ENCODE results near the gene VTN.

Gene VTN

DNA sequence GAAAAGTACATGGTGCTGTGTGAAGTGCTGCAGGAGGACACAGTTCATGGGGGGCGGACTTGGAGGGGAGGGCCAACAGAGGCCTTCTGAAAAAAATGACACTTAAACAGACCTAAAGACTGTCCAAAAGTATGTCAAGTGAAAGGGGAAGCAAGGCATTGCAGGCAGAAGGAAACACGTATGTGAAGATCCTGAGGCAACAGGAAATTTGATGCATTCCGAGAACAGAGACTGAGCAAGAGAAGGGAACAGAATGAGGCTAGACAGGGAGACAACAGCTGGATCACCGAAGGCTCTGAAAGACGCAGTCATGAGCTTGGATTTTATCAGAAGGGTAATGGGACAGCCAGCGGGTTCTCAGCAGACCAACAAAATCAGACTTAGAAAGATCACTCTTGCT is 35.9 kb downstream of the VTN start:
- DNase-seq (ENCODE audit: low read depth) = peak; percentile 52
- H3K4me3 ChIP-seq (replicated peaks; ENCODE audit: low read depth, low read length) = peak overlapping the region; percentile 97
- TF ChIP-seq, protein P1, sequence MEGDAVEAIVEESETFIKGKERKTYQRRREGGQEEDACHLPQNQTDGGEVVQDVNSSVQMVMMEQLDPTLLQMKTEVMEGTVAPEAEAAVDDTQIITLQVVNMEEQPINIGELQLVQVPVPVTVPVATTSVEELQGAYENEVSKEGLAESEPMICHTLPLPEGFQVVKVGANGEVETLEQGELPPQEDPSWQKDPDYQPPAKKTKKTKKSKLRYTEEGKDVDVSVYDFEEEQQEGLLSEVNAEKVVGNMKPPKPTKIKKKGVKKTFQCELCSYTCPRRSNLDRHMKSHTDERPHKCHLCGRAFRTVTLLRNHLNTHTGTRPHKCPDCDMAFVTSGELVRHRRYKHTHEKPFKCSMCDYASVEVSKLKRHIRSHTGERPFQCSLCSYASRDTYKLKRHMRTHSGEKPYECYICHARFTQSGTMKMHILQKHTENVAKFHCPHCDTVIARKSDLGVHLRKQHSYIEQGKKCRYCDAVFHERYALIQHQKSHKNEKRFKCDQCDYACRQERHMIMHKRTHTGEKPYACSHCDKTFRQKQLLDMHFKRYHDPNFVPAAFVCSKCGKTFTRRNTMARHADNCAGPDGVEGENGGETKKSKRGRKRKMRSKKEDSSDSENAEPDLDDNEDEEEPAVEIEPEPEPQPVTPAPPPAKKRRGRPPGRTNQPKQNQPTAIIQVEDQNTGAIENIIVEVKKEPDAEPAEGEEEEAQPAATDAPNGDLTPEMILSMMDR (IDR thresholded peaks at IDR 0.05; ENCODE audit: low read length, missing control alignments) = no peak

GRCh38 chr17:28333083-28333746 is 36.9 kb downstream of the VTN start:
- H3K4me3 ChIP-seq (replicated peaks; ENCODE audit: low read depth, low read length) = no peak overlapping the region
- DNase-seq (ENCODE audit: low read depth) = no peak
- TF ChIP-seq, protein P1 (IDR thresholded peaks at IDR 0.05; ENCODE audit: low read length, missing control alignments) = no peak

DNA sequence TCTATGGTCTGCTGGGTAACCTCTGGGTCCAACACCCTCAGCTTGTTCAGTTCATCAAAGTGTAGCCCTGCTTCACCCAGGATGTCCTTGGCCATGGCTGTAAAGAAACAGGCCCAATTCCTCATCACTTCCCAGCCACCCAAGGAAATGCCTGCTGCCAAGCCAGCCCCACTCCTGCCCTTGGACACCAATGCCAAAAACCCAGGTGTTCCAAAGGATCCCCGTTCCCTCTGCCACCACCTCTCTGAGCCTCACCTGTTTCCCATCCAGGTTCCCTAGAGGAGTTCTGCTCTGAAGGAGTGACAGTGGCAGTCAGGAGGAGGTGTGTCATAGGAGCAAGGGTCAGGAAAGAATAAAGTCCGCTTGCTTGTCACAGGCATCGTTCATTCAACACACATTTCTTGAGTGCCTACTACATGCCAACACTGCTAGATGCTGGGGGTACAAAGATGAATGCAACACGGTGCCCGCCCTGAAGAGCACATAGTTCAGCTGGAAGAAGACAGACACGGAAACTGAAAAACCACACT is 38.2 kb downstream of the VTN start:
- no peak for DNase-seq (ENCODE audit: low read depth)

DNA sequence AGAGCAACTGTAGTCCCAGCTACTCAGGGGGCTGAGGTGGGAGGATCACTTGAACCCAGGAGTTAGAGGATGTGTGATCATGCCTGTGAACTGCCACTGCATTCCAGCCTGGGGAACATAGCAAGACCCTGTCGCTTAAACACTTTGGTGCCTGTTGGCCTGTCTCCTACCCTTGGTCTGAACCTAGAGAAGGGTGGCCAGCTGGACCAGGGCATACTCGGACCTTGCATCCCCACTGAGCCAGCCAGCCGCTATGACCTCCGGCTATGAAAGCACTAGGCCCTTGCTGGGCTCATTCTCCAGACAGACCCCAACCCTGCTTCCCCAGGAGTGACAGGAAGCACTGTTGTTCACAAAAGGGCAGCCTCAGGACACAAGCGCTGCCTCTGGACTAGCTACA is 39.4 kb downstream of the VTN start:
- TF ChIP-seq, protein P1 (IDR thresholded peaks at IDR 0.05; ENCODE audit: low read length, missing control alignments) = no peak
- no peak for DNase-seq (ENCODE audit: low read depth)

More for the DNA sequence above, 38.2 kb downstream of the VTN start:
- no peak overlapping the region for H3K4me3 ChIP-seq (replicated peaks; ENCODE audit: low read depth, low read length)
- TF ChIP-seq, protein P1 (IDR thresholded peaks at IDR 0.05; ENCODE audit: low read length, missing control alignments) = no peak

DNA sequence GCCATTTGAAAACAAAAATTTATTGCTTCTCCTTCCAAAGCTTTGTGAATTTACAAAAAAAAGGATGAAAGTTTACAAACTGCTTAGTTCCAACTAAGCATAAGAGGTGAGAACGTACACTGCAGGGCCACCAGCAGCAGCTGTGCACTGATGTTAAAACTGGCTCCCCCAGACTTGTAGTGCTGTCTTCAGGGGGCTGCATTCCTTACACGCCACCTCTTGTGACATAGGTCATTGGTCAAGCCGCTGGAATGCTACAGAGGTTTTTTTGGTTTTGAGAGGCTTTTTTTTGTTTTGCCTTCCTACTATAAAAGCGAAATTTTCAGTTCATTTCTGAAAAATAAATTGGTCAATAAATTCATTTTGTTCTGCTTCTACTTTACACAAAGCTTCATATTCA is 41.8 kb downstream of the VTN start:
- peak; percentile 34 for DNase-seq (ENCODE audit: low read depth)
- TF ChIP-seq, protein P1 (IDR thresholded peaks at IDR 0.05; ENCODE audit: low read length, missing control alignments) = no peak

More for the DNA sequence above, 39.4 kb downstream of the VTN start:
- H3K4me3 ChIP-seq (replicated peaks; ENCODE audit: low read depth, low read length) = no peak overlapping the region

DNA sequence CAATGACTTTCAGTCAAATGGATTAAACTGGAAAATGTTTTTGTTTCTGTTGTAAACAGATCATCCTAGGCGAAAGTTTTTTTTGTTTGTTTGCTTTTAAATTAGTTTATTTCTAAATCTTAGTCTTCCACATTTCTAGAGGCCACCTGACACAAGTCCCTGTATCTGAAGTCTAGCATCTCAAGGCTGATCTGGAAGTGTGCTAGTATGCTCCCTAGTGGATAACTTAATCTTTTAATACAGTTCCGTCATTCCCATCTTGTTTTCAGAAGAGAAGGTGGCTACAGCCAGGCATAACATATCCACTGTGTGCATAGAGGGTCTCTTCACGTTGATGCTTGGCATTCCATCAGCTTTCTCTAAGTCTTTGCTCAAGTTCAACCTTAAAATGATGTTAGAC is 42.4 kb downstream of the VTN start:
- TF ChIP-seq, protein P1 (IDR thresholded peaks at IDR 0.05; ENCODE audit: low read length, missing control alignments) = no peak
- no peak overlapping the region for H3K4me3 ChIP-seq (replicated peaks; ENCODE audit: low read depth, low read length)
- DNase-seq (ENCODE audit: low read depth) = no peak

More for the DNA sequence above, 41.8 kb downstream of the VTN start:
- H3K4me3 ChIP-seq (replicated peaks; ENCODE audit: low read depth, low read length) = no peak overlapping the region
